Breast epithelium (tissue), 3 donors: Measurements from ENCODE around the gene ANKRD23.

Experiments
- POLR2A ChIP-seq: fragments of 450-650 bp; IDR thresholded peaks from one replicate; pipeline ENCODE4 v1.6.1; 2016; ENCODE audit warnings: antibody characterized with exemption, mild to moderate bottlenecking, moderate library complexity
- POLR2AphosphoS5 ChIP-seq, 3 donors: sonication (generic); formaldehyde crosslinking; IDR thresholded peaks; one replicate each; pipeline ENCODE4 v1.6.1; 2017; ENCODE audit warnings: antibody characterized with exemption in 3 of 3
- TF ChIP-seq, protein P1 (sequence below), 3 donors: fragments of 450-650 bp; IDR thresholded peaks; one replicate each; pipeline ENCODE4 v1.5.1; 2016 to 2017; ENCODE audit warnings: antibody characterized with exemption in 3 of 3, mild to moderate bottlenecking in 3 of 3, moderate library complexity in 3 of 3

DNA sequence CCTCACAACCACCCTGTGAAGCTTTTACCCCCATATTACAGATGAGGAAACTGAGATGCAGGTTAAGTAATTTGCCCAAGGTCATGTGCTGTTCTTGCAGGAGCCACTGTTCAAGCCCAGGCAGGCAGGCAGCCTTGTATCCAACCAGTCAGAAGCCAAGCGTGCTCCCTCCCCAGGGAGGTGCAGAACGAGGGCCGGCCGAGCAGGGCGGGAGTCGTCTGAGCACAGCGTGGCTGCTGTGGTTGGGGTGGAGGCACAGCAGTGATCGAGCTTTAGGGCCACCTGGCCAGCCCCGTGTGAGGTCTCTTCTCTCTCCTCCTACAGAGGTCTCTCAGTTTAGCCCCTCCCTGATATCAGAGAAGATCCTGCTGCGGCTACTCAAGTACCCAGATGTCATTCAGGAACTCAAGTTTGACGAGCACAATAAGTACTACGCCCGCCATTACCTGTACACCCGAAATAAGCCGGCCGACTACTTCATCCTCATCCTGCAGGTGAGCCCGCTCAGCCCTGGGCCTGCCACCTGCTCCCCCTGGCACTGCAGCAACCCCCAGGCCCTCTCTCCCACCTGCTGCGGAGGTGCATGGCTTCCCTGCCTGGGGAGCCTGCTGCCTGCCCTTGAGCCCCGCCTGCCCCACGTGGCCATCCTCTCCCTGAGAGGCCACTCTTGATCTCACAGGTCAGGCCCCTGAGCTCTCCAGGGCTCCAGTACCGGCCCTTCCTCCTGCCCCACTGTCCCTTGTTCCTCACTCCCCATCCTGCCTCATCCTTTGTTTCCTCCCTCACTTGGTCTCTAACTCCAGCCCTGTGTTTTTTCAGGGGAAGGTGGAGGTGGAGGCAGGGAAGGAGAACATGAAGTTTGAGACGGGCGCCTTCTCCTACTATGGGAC, 44.8 kb downstream of the ANKRD23 start:
- TF ChIP-seq, protein P1, sequence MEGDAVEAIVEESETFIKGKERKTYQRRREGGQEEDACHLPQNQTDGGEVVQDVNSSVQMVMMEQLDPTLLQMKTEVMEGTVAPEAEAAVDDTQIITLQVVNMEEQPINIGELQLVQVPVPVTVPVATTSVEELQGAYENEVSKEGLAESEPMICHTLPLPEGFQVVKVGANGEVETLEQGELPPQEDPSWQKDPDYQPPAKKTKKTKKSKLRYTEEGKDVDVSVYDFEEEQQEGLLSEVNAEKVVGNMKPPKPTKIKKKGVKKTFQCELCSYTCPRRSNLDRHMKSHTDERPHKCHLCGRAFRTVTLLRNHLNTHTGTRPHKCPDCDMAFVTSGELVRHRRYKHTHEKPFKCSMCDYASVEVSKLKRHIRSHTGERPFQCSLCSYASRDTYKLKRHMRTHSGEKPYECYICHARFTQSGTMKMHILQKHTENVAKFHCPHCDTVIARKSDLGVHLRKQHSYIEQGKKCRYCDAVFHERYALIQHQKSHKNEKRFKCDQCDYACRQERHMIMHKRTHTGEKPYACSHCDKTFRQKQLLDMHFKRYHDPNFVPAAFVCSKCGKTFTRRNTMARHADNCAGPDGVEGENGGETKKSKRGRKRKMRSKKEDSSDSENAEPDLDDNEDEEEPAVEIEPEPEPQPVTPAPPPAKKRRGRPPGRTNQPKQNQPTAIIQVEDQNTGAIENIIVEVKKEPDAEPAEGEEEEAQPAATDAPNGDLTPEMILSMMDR (IDR thresholded peaks at IDR 0.05): no peak
- TF ChIP-seq POLR2A (no peak), POLR2AphosphoS5 (IDR thresholded peaks at IDR 0.05) (no peak)
